Adrenal gland (tissue), 12 donors: ENCODE results near the gene TNFRSF4. TPM values are rescaled to one million over a fixed set of nuclear protein-coding genes. Genes with fewer than 3 reads are reported as not detected.

Experiments used
- DNase-seq, 7 donors: peaks; one replicate each; pipeline ENCODE4 v3.0.0-alpha.2; 2019 to 2020
- H3K27ac ChIP-seq, 5 donors: fragments of 200-600 bp; sonication (generic) in 4 of 5; 1 replicate in 3 of 5; 2 replicates in 2 of 5; pipeline versions ENCODE4 v1.5.1 to v1.8.0; 2016 to 2020; ENCODE audit warnings: mild to moderate bottlenecking in 1 of 5
- H3K27me3 ChIP-seq: fragments of 200-600 bp; 2 replicates; pipeline ENCODE4 v1.8.0; 2021
- H3K36me3 ChIP-seq, 2 donors: fragments of 200-600 bp; replicated peaks in 1 of 2; 1 replicate in 1 of 2; 2 replicates in 1 of 2; pipeline versions ENCODE4 v1.5.1 to v1.8.0; 2018 to 2022
- H3K4me1 ChIP-seq, 2 donors: fragments of 200-600 bp; replicated peaks in 1 of 2; 1 replicate in 1 of 2; 2 replicates in 1 of 2; pipeline versions ENCODE4 v1.5.1 to v1.8.0; 2018 to 2021
- H3K4me3 ChIP-seq, 4 donors: fragments of 200-600 bp; sonication (generic) in 3 of 4; one replicate each; pipeline ENCODE4 v1.5.1; 2016 to 2018
- H3K9me3 ChIP-seq, 3 donors: fragments of 200-600 bp; sonication (generic) in 1 of 3; replicated peaks in 1 of 3; 1 replicate in 2 of 3; 2 replicates in 1 of 3; pipeline versions ENCODE4 v1.5.1 to v1.8.0; 2016 to 2021
- POLR2A ChIP-seq, 2 donors: fragments of 450-650 bp; IDR thresholded peaks; one replicate each; pipeline ENCODE4 v1.6.1; 2017; ENCODE audit warnings: antibody characterized with exemption in 2 of 2, mild to moderate bottlenecking in 2 of 2, moderate library complexity in 1 of 2
- WGBS, 4 donors: extraction: QIAGEN DNeasy Blood & Tissue Kit in 2 of 4; methylation state at CpG; one replicate each; pipeline versions ENCODE4 v1.1.5 to v1.1.7; 2013 to 2017; 5-methylcytosine and 5-hydroxymethylcytosine counted together
- intact Hi-C, 2 donors: fragments of 100-400 bp; cut with DNase I; formaldehyde crosslinking; loops; one replicate each; pipeline versions ENCODE4 v1.14.1 to v1.15.0; 2022 to 2023
- microRNA counts, 2 donors: library from miRNA; unstranded; fragments of <30 nt; microRNA quantifications; one replicate each; lab custom pipeline; 2016
- microRNA-seq, 3 donors: library from miRNA; unstranded; fragments of <30 nt; microRNA quantifications; one replicate each; pipeline ENCODE4, GENCODE V29; 2017 to 2020
- polyA plus RNA-seq, 3 donors: library from polyadenylated mRNA; stranded (reverse); fragments of 200-250 nt in 2 of 3; fragments of 350-450 nt in 1 of 3; fragmentation: Illumina TruSeq in 1 of 3; extraction: RNeasy Lipid Tissue Mini Kit (QIAGEN cat#74804) in 1 of 3; gene quantifications; one replicate each; pipeline ENCODE4 v1.2.3, GENCODE V29; 2013 to 2014
- small RNA-seq, 2 donors: library from RNA; depleted of rRNA; stranded (forward); fragments of <200 nt; gene quantifications; one replicate each; pipeline ENCODE3, GENCODE V24; 2016
- total RNA-seq, 9 donors: library from RNA; depleted of rRNA in 4 of 9; stranded (reverse); fragments of >200 nt in 4 of 9; fragments of 120-200 nt in 1 of 9; fragmentation: NEBNext Ultra II Directional in 1 of 9; extraction: Animal tissue kit (Norgen Biotek cat#: 25700) in 1 of 9; gene quantifications; one replicate each; pipeline versions ENCODE4 v1.1.0 to v1.2.4, GENCODE V29; 2013 to 2023
- TF ChIP-seq, protein P1 (sequence below), 6 experiments: fragments of 450-650 bp in 4 of 6; fragments of 200-600 bp in 2 of 6; sonication (generic) in 1 of 6; IDR thresholded peaks; 1 replicate in 5 of 6; 2 replicates in 1 of 6; pipeline versions ENCODE4 v1.5.1 to v1.8.0; 2016 to 2021; ENCODE audit warnings: antibody characterized with exemption in 6 of 6, mild to moderate bottlenecking in 2 of 6, moderate library complexity in 1 of 6
- donor health status: healthy with polysubstance abuse.
- donor health status: Bipolar disorder and iron deficiency.
- donor health status: DM: yes; HTN: yes; CAD: no.
- donor health status: DM: no; HTN: no; CAD: no.
- donor health status: DM: no; HTN: no; CAD: no.
- donor health status: DM: yes; HTN: yes; CAD: no.

The TNFRSF4 gene
- total and polyA plus RNA-seq, 12 donors = 0.32 to 6.9 (median 1.1) TPM; not detected in 2

DNA sequence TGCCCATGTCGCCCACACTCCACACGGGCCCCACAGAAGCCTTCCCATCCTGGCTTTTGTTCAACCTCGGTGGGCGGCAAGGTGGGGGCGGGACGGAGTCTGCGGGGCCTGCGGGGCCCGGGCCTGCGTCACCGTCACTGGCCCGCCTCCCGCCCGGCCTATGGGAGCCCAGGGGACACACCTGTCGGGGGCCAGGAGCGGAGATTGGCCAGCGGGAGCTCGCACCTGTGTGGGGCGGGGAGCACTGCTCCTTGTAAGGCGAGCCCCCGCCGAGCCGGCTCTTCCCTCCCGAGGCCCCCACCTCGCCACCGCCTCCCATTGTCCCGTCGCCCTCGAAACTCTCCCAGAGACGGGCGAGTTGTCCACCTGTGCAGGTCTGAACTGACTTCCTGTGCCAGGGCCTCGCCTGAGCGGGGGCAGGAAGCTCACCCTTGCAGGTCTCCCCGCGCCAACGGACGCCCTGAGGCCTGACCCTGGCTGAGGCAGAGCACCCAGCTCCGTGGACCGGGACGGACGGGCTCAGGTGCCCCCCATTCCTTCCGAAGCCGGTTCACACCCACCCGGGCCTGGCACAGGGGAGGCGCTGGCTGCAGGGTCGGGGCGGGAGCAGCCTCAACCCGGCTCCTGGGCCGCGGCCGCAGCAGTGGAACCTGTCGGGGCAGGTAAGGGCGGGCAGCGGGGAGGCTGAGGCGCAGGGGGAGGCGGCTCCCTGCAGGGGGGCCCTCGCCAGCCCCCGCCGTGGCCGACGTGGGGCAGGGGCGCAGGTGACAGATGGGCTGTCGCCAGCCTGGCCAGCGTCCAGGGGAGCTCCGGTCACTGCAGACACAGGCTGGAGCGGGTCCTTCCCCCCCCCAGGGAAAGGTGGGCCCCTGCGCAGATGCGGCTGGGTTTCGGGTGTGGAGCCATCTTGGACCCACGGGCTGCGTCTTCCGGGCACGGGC is 51.1 kb downstream of the TNFRSF4 start:
- peaks cover 37% of the 10 kb centered on the region for H3K27me3 ChIP-seq
- no peak overlapping the region for H3K4me3 ChIP-seq
- H3K9me3 ChIP-seq = no peaks in the 10 kb centered on the region
- no peaks in the 10 kb centered on the region for H3K36me3 ChIP-seq
- H3K4me1 ChIP-seq = peaks cover 5 to 10% of the 10 kb centered on the region in 2 donors
- no peak overlapping the region for H3K27ac ChIP-seq
- no peak for DNase-seq
- TF ChIP-seq POLR2A (IDR thresholded peaks at IDR 0.05) = no peak
- TF ChIP-seq, protein P1, sequence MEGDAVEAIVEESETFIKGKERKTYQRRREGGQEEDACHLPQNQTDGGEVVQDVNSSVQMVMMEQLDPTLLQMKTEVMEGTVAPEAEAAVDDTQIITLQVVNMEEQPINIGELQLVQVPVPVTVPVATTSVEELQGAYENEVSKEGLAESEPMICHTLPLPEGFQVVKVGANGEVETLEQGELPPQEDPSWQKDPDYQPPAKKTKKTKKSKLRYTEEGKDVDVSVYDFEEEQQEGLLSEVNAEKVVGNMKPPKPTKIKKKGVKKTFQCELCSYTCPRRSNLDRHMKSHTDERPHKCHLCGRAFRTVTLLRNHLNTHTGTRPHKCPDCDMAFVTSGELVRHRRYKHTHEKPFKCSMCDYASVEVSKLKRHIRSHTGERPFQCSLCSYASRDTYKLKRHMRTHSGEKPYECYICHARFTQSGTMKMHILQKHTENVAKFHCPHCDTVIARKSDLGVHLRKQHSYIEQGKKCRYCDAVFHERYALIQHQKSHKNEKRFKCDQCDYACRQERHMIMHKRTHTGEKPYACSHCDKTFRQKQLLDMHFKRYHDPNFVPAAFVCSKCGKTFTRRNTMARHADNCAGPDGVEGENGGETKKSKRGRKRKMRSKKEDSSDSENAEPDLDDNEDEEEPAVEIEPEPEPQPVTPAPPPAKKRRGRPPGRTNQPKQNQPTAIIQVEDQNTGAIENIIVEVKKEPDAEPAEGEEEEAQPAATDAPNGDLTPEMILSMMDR (IDR thresholded peaks at IDR 0.05) = no peak
- 55 to 75% (median 61%) methylated on average over 4 to 73 of the region's 73 CpGs for WGBS, 4 donors
- intact Hi-C loops = no loop called here

DNA sequence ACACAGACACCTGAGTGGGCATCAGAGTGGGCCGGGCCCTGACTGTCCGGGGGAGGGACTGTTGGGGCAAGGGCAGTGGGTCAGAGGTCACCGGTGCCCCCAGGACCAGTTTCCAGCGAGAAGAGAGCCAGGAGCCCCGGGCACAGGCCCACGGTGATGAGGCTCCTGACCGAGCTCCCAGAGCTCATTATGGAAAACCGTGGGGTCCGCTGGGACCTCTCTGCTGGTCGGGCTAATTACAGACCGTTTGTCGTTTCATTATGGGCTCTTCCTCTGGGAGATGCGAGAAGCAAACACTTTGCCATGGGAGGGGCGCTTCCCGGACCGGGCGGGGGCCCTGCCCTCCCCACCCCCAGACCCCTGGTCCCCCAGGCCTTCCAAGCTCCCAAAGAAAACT is 52.3 kb downstream of the TNFRSF4 start:
- no peak for TF ChIP-seq POLR2A (IDR thresholded peaks at IDR 0.05)
- TF ChIP-seq, protein P1 (IDR thresholded peaks at IDR 0.05) = no peak
- Histone ChIP-seq H3K9me3 (no peaks in the 10 kb centered on the region), H3K27me3 (peaks cover 26% of the 10 kb centered on the region), H3K36me3 (no peaks in the 10 kb centered on the region), H3K4me1 (peaks cover 8 to 13% of the 10 kb centered on the region in 2 donors), H3K27ac (no peak overlapping the region), H3K4me3 (no peak overlapping the region)
- intact Hi-C loops = no loop called here
- no peak for DNase-seq
- 43 to 80% (median 64%) methylated on average over 3 to 17 of the region's 17 CpGs for WGBS, 4 donors

MicroRNA genes within 50 kb of the gene (microRNA counts, 767-probe panel; counts per million panel counts)
- microRNA hsa-miR-200a-3p (lab: Ali Mortazavi, UCI) = 0 counts per million in 2 donors
- microRNA hsa-miR-200b-3p (lab: Ali Mortazavi, UCI) = 0 counts per million in 2 donors
- 0 counts per million in 2 donors for microRNA hsa-miR-429 (lab: Ali Mortazavi, UCI)

Small RNAs within 50 kb of the gene (microRNA-seq; reads per million reads assigned to microRNA genes)
- gene MIR200A (0 to 4.9 (median 0.85) reads per million in 3 donors), gene MIR200B (6.5 to 20.1 (median 11.9) reads per million in 3 donors), gene MIR429 (1.4 to 5.8 (median 2.3) reads per million in 3 donors)

Small RNAs within 50 kb of the gene (small RNA-seq; reads per million reads assigned to genes)
- gene MIR200A = 0 to 0.24 reads per million in 2 donors
- 0.83 to 0.95 reads per million in 2 donors for gene MIR200B
- gene MIR429 = 0.08 to 0.12 reads per million in 2 donors

Other genes starting within 250 kb of the TNFRSF4 start
- 1 to 10 TPM in 3 of 9 donors, under 1 TPM in 3, not detected in 3; 0.30 to 3.8 (median 1.1) TPM for gene PLEKHN1, start 247.7 kb downstream of the TNFRSF4 start, total RNA-seq
- 10 to 100 TPM in 1 of 3 donors, 1 to 10 TPM in 1, under 1 TPM in 1; 0.05 to 10.5 (median 4.2) TPM for gene PLEKHN1, start 247.7 kb downstream of the TNFRSF4 start, polyA plus RNA-seq
- gene PERM1, start 232.1 kb downstream of the TNFRSF4 start, total RNA-seq = under 1 TPM in 5 of 9 donors, not detected in 4; 0.13 to 0.28 (median 0.14) TPM
- gene PERM1, start 232.1 kb downstream of the TNFRSF4 start, polyA plus RNA-seq = under 1 TPM in 2 of 3 donors, not detected in 1; 0.40 to 0.88 TPM
- 10 to 100 TPM in 1 of 9 donors, 1 to 10 TPM in 8; 3.1 to 14.5 (median 6.3) TPM for gene HES4, start 214.1 kb downstream of the TNFRSF4 start, total RNA-seq
- 10 to 100 TPM in 2 of 3 donors, not detected in 1; 27.3 to 29.8 TPM for gene HES4, start 214.1 kb downstream of the TNFRSF4 start, polyA plus RNA-seq
- 10 to 100 TPM; 11.5 to 58.1 (median 22.9) TPM for gene ISG15, start 200.7 kb downstream of the TNFRSF4 start, total RNA-seq
- gene ISG15, start 200.7 kb downstream of the TNFRSF4 start, polyA plus RNA-seq = 100 to 1,000 TPM in 2 of 3 donors, 1 to 10 TPM in 1; 1.7 to 308 (median 220) TPM
- gene AGRN, start 194.0 kb downstream of the TNFRSF4 start, total RNA-seq = 10 to 100 TPM in 6 of 9 donors, 1 to 10 TPM in 3; 3.4 to 20.5 (median 13.0) TPM
- 10 to 100 TPM in 2 of 3 donors, 1 to 10 TPM in 1; 2.2 to 27.8 (median 10.2) TPM for gene AGRN, start 194.0 kb downstream of the TNFRSF4 start, polyA plus RNA-seq
- gene RNF223, start 139.8 kb downstream of the TNFRSF4 start, total RNA-seq = not detected
- gene RNF223, start 139.8 kb downstream of the TNFRSF4 start, polyA plus RNA-seq = under 1 TPM in 1 of 3 donors, not detected in 2; 0.03 TPM
- gene C1orf159, start 98.1 kb downstream of the TNFRSF4 start, total RNA-seq = 10 to 100 TPM in 5 of 9 donors, 1 to 10 TPM in 4; 5.4 to 17.3 (median 11.0) TPM
- gene C1orf159, start 98.1 kb downstream of the TNFRSF4 start, polyA plus RNA-seq = 10 to 100 TPM in 2 of 3 donors, under 1 TPM in 1; 0.55 to 54.3 (median 25.5) TPM
- gene TTLL10, start 40.3 kb downstream of the TNFRSF4 start, total RNA-seq = not detected
- under 1 TPM in 2 of 3 donors, not detected in 1; 0.32 to 0.44 TPM for gene TTLL10, start 40.3 kb downstream of the TNFRSF4 start, polyA plus RNA-seq
- gene TNFRSF18, start 7.6 kb downstream of the TNFRSF4 start, total RNA-seq = under 1 TPM in 3 of 9 donors, not detected in 6; 0.27 to 0.90 (median 0.39) TPM
- gene TNFRSF18, start 7.6 kb downstream of the TNFRSF4 start, polyA plus RNA-seq = 1 to 10 TPM in 1 of 3 donors, under 1 TPM in 1, not detected in 1; 0.64 to 1.5 TPM
- 100 to 1,000 TPM in 8 of 9 donors, 10 to 100 TPM in 1; 49.4 to 221 (median 165) TPM for gene SDF4, start 17.8 kb upstream of the TNFRSF4 start, total RNA-seq
- gene SDF4, start 17.8 kb upstream of the TNFRSF4 start, polyA plus RNA-seq = 100 to 1,000 TPM; 129 to 131 (median 130) TPM
- 10 to 100 TPM; 11.7 to 39.4 (median 19.7) TPM for gene B3GALT6, start 18.1 kb upstream of the TNFRSF4 start, total RNA-seq
- gene B3GALT6, start 18.1 kb upstream of the TNFRSF4 start, polyA plus RNA-seq = 10 to 100 TPM in 2 of 3 donors, 1 to 10 TPM in 1; 7.2 to 14.1 (median 10.3) TPM
- gene C1QTNF12, start 32.6 kb upstream of the TNFRSF4 start, total RNA-seq = 1 to 10 TPM in 4 of 9 donors, under 1 TPM in 3, not detected in 2; 0.28 to 2.6 (median 1.1) TPM
- gene C1QTNF12, start 32.6 kb upstream of the TNFRSF4 start, polyA plus RNA-seq = 1 to 10 TPM in 2 of 3 donors, not detected in 1; 3.0 to 4.3 TPM
- 10 to 100 TPM; 30.1 to 56.1 (median 44.2) TPM for gene UBE2J2, start 59.7 kb upstream of the TNFRSF4 start, total RNA-seq
- 10 to 100 TPM; 49.8 to 74.4 (median 55.2) TPM for gene UBE2J2, start 59.7 kb upstream of the TNFRSF4 start, polyA plus RNA-seq
- gene SCNN1D, start 66.3 kb upstream of the TNFRSF4 start, total RNA-seq = 10 to 100 TPM in 1 of 9 donors, 1 to 10 TPM in 8; 1.1 to 22.4 (median 3.7) TPM
- 10 to 100 TPM in 2 of 3 donors, under 1 TPM in 1; 0.18 to 53.6 (median 31.8) TPM for gene SCNN1D, start 66.3 kb upstream of the TNFRSF4 start, polyA plus RNA-seq
- gene ACAP3, start 93.8 kb upstream of the TNFRSF4 start, total RNA-seq = 10 to 100 TPM; 18.1 to 81.5 (median 39.1) TPM
- 100 to 1,000 TPM in 2 of 3 donors, 1 to 10 TPM in 1; 5.0 to 385 (median 138) TPM for gene ACAP3, start 93.8 kb upstream of the TNFRSF4 start, polyA plus RNA-seq
- gene PUSL1, start 94.4 kb upstream of the TNFRSF4 start, total RNA-seq = 10 to 100 TPM; 13.8 to 43.8 (median 24.1) TPM
- gene PUSL1, start 94.4 kb upstream of the TNFRSF4 start, polyA plus RNA-seq = 10 to 100 TPM in 2 of 3 donors, 1 to 10 TPM in 1; 2.5 to 43.4 (median 32.2) TPM
- 100 to 1,000 TPM in 2 of 9 donors, 10 to 100 TPM in 7; 53.0 to 129 (median 68.3) TPM for gene INTS11, start 110.5 kb upstream of the TNFRSF4 start, total RNA-seq
- 100 to 1,000 TPM in 2 of 3 donors, 10 to 100 TPM in 1; 87.7 to 601 (median 316) TPM for gene INTS11, start 110.5 kb upstream of the TNFRSF4 start, polyA plus RNA-seq
- gene CPTP, start 110.6 kb upstream of the TNFRSF4 start, total RNA-seq = 10 to 100 TPM; 10.5 to 53.0 (median 30.4) TPM
- gene CPTP, start 110.6 kb upstream of the TNFRSF4 start, polyA plus RNA-seq = 10 to 100 TPM in 2 of 3 donors, 1 to 10 TPM in 1; 2.9 to 45.8 (median 27.5) TPM
- under 1 TPM; 0.06 to 0.86 (median 0.52) TPM for gene TAS1R3, start 117.1 kb upstream of the TNFRSF4 start, total RNA-seq
- gene TAS1R3, start 117.1 kb upstream of the TNFRSF4 start, polyA plus RNA-seq = under 1 TPM; 0.05 to 0.72 (median 0.61) TPM
- 100 to 1,000 TPM in 3 of 9 donors, 10 to 100 TPM in 6; 55.8 to 137 (median 88.6) TPM for gene DVL1, start 135.3 kb upstream of the TNFRSF4 start, total RNA-seq
- gene DVL1, start 135.3 kb upstream of the TNFRSF4 start, polyA plus RNA-seq = 100 to 1,000 TPM in 2 of 3 donors, 1 to 10 TPM in 1; 4.0 to 279 (median 144) TPM
- gene MXRA8, start 144.4 kb upstream of the TNFRSF4 start, total RNA-seq = 100 to 1,000 TPM in 1 of 9 donors, 10 to 100 TPM in 8; 17.5 to 104 (median 42.8) TPM
- 10 to 100 TPM in 2 of 3 donors, 1 to 10 TPM in 1; 8.4 to 90.3 (median 70.8) TPM for gene MXRA8, start 144.4 kb upstream of the TNFRSF4 start, polyA plus RNA-seq
- 100 to 1,000 TPM in 8 of 9 donors, 10 to 100 TPM in 1; 89.6 to 260 (median 155) TPM for gene AURKAIP1, start 161.1 kb upstream of the TNFRSF4 start, total RNA-seq
- 100 to 1,000 TPM in 2 of 3 donors, 10 to 100 TPM in 1; 44.2 to 317 (median 226) TPM for gene AURKAIP1, start 161.1 kb upstream of the TNFRSF4 start, polyA plus RNA-seq
- gene CCNL2, start 185.2 kb upstream of the TNFRSF4 start, total RNA-seq = 100 to 1,000 TPM in 7 of 9 donors, 10 to 100 TPM in 2; 53.4 to 264 (median 165) TPM
- 100 to 1,000 TPM in 2 of 3 donors, 10 to 100 TPM in 1; 65.2 to 893 (median 593) TPM for gene CCNL2, start 185.2 kb upstream of the TNFRSF4 start, polyA plus RNA-seq
- gene MRPL20, start 193.1 kb upstream of the TNFRSF4 start, total RNA-seq = 100 to 1,000 TPM in 8 of 9 donors, 10 to 100 TPM in 1; 98.9 to 276 (median 160) TPM
- gene MRPL20, start 193.1 kb upstream of the TNFRSF4 start, polyA plus RNA-seq = 100 to 1,000 TPM; 116 to 175 (median 134) TPM
- gene ANKRD65, start 207.1 kb upstream of the TNFRSF4 start, total RNA-seq = 1 to 10 TPM in 5 of 9 donors, under 1 TPM in 4; 0.22 to 2.6 (median 1.4) TPM
- 1 to 10 TPM in 2 of 3 donors, under 1 TPM in 1; 0.53 to 3.4 (median 2.2) TPM for gene ANKRD65, start 207.1 kb upstream of the TNFRSF4 start, polyA plus RNA-seq
- gene VWA1, start 221.5 kb upstream of the TNFRSF4 start, total RNA-seq = 10 to 100 TPM in 8 of 9 donors, 1 to 10 TPM in 1; 4.7 to 49.0 (median 30.0) TPM
- 10 to 100 TPM in 2 of 3 donors, under 1 TPM in 1; 0.99 to 39.3 (median 25.9) TPM for gene VWA1, start 221.5 kb upstream of the TNFRSF4 start, polyA plus RNA-seq
- 1 to 10 TPM in 2 of 9 donors, under 1 TPM in 4, not detected in 3; under 0.01 to 1.4 (median 0.52) TPM for gene ATAD3C, start 235.5 kb upstream of the TNFRSF4 start, total RNA-seq
- gene ATAD3C, start 235.5 kb upstream of the TNFRSF4 start, polyA plus RNA-seq = 1 to 10 TPM in 1 of 3 donors, under 1 TPM in 2; 0.09 to 1.2 (median 0.72) TPM